ENCODE data around the gene AFDN.

AFDN gene

DNA sequence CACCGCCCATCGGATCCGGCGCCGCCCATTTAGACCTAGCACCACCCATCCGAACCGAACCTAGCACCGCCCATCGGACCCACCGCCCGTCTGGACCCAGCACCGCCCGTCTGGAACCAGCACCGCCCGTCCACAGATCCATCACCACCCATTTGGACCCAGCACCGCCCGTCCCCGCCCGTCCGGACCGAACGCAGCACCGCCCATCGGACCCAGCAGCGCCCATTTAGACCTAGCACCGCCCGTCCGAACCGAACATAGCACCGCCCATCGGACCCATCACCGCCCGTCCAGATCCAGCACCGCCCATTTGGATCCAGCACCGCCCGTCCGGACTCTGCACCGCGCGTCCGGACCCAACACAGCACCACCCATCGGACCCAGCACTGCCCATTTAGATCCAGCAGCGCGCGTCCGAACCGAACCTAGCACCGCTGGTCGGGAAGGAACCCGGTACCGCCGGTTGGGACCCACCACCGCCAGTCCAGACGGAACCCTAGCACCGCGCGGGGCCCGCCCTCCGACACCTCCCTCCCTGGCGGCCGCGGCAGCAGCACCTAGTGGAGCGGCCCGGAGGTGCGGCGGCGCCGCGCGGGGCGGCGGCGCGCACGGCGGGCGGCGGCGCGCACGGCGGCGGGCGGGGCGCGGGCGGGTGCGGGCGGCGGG is 348 bp upstream of the AFDN start:
- TF ChIP-seq, protein P1, sequence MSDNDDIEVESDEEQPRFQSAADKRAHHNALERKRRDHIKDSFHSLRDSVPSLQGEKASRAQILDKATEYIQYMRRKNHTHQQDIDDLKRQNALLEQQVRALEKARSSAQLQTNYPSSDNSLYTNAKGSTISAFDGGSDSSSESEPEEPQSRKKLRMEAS (IDR thresholded peaks at IDR 0.05; ENCODE audit: low read depth, low read length): no peak
- TF ChIP-seq POLR2A (IDR thresholded peaks at IDR 0.05; ENCODE audit: extremely low read depth, insufficient read length) (no peak), MYC (IDR thresholded peaks at IDR 0.05; ENCODE audit: low read depth, low read length) (no peak), CTCF (IDR thresholded peaks at IDR 0.05; ENCODE audit: low read depth, low read length) (no peak)
- DNase-seq (ENCODE audit: low read depth): no peak
- no peak overlapping the region for H3K4me3 ChIP-seq (ENCODE audit: low read depth, low read length)

DNA sequence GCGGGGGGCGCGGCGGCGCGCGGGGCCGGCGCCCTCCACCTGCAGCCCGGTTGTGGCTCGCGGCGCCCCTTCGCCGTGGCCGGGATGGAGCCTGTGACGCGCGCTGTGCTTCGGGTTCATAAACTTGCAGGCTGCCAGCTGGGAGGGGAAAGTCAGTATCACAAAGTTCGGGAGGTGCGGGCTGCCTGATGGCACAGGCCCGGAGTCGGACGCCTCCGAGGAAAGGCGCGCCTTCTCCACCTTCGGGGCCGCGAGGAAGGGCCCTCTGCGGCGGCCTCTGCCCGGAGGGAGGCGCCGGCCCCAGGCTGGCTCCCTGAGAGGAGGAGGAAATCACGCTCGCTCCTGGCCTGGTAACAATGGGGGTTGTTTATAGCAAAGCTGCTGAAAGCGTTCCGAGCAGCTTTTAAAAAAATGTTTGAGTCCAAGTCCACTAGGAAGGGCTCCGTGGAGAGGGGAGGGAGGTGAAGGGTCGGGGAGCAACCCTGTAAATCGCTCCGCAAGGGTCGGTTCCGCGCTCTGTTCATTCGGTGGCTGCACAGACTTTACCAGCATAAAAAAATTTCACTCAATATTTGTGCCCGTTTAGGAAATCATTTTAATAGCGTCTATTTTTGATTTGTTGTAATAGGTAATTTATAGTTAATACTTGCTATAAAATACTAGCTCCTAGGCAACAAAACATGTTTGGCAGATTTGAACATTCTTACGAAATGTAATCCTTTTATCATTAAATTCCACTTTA is 1.0 kb downstream of the AFDN start:
- no peak overlapping the region for H3K4me3 ChIP-seq (ENCODE audit: low read depth, low read length)
- no peak for DNase-seq (ENCODE audit: low read depth)
- TF ChIP-seq, protein P1 (IDR thresholded peaks at IDR 0.05; ENCODE audit: low read depth, low read length): no peak
- no peak for TF ChIP-seq MYC (IDR thresholded peaks at IDR 0.05; ENCODE audit: low read depth, low read length)
- no peak for TF ChIP-seq CTCF (IDR thresholded peaks at IDR 0.05; ENCODE audit: low read depth, low read length)
- no peak for TF ChIP-seq POLR2A (IDR thresholded peaks at IDR 0.05; ENCODE audit: extremely low read depth, insufficient read length)

DNA sequence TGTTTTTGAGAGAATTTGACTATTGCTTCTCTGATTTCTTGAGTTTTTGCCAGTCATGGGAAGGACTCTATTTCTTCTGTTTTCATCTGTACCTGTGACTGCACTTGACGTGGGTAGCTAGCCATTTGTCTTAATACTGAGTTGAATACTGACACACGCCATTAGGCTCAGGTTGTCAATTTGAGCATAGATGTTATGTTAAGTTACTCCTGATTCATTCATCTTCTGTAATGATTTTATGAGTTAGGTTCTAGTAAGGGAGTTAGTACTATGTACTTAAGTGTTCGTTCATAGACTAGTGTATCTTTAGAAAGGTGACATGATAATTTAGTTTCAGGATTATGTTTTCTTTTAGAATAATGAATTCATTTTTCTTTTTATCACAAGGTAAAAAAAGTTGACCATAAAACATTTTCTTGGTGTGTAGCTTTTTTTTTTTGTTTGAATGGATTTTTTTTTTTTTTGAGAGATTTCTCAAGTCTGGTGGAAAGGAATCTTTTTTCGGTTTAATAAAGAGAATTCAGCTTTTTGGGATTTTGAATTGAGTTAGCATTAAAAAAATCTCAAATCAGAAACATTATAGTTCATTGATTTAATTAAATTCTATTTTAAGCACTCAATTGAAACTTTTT is 1.7 kb downstream of the AFDN start:
- no peak for DNase-seq (ENCODE audit: low read depth)
- TF ChIP-seq, protein P1 (IDR thresholded peaks at IDR 0.05; ENCODE audit: low read depth, low read length): no peak
- TF ChIP-seq MYC (IDR thresholded peaks at IDR 0.05; ENCODE audit: low read depth, low read length) (no peak), CTCF (IDR thresholded peaks at IDR 0.05; ENCODE audit: low read depth, low read length) (no peak), POLR2A (IDR thresholded peaks at IDR 0.05; ENCODE audit: extremely low read depth, insufficient read length) (no peak)
- H3K4me3 ChIP-seq (ENCODE audit: low read depth, low read length): no peak overlapping the region

- no peak for DNase-seq (ENCODE audit: low read depth)
- H3K4me3 ChIP-seq (ENCODE audit: low read depth, low read length): no peak overlapping the region
- TF ChIP-seq MYC (IDR thresholded peaks at IDR 0.05; ENCODE audit: low read depth, low read length) (no peak), CTCF (IDR thresholded peaks at IDR 0.05; ENCODE audit: low read depth, low read length) (no peak), POLR2A (IDR thresholded peaks at IDR 0.05; ENCODE audit: extremely low read depth, insufficient read length) (no peak)
- TF ChIP-seq, protein P1 (IDR thresholded peaks at IDR 0.05; ENCODE audit: low read depth, low read length): no peak
Measured at GRCh38 chr6:167829513-167829912, 2.8 kb downstream of the AFDN start.

DNA sequence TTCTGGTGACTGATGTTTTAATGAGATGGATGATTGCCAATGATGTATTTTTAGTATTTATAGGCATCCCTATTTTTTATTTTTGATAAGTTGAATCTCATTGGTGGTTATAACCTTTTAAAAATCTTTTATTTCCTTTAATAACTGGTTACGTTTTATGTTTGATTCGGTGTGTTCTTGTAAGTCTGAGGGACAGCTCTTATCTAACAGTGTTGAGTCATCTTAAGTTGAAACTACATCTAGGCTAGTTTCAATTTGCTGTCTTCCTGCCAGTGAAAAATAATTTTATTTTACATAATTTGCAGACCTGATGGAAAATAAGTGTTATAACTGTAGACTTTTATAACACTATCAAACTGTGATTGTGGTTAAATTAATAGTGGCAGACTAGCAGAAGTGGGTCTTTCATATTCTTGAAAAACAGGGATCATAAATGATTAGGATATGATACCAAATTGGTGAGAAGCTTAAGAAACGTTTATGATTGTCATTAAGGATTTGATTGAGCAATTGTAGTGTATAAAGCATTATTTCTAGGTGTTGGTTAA is 4.6 kb downstream of the AFDN start:
- no peak overlapping the region for H3K4me3 ChIP-seq (ENCODE audit: low read depth, low read length)
- DNase-seq (ENCODE audit: low read depth): no peak
- TF ChIP-seq CTCF (IDR thresholded peaks at IDR 0.05; ENCODE audit: low read depth, low read length) (no peak), MYC (IDR thresholded peaks at IDR 0.05; ENCODE audit: low read depth, low read length) (no peak), POLR2A (IDR thresholded peaks at IDR 0.05; ENCODE audit: extremely low read depth, insufficient read length) (no peak)
- TF ChIP-seq, protein P1 (IDR thresholded peaks at IDR 0.05; ENCODE audit: low read depth, low read length): no peak
